ENCODE results near the gene VTCN1. TPM values are rescaled to one million over a fixed set of nuclear protein-coding genes. Genes with fewer than 3 reads are reported as not detected.
A peak's percentile ranks its signal among the peaks of the same experiment; 100 is the strongest.

Gene VTCN1
- polyA plus RNA-seq, 1 donor from 2014 or later, result 2.1 TPM

DNA sequence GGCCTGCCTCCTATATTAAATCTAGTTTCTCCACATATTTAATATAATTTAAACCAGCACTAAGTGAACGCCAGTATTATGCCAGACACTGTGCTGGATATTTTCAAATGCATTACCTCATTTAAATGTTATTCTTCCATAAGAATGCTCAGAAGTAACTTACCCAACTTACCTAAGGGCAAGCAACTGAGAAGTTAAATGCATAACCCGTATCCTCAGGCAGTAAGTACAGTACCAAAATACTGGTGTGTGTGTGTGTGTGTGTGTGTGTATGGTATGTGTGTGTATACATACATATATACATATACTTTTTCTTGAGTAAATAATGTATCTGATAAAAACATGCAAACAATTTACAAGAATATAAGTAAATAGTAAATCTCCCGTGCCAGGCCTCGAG lies 80.2 kb downstream of the VTCN1 start:
- Histone ChIP-seq H3K4me3 (ENCODE audit: low read length) (no peak overlapping the region), H4K20me1 (ENCODE audit: insufficient read depth) (no peaks in the 10 kb centered on the region), H3F3A (ENCODE audit: insufficient read depth, low read length, poor library complexity, severe bottlenecking) (no peaks in the 10 kb centered on the region), H3K27me3 (ENCODE audit: insufficient read depth, low read depth, low read length) (no peaks in the 10 kb centered on the region), H2AFZ (ENCODE audit: low read depth, low read length) (no peak overlapping the region), H3K9me2 (ENCODE audit: insufficient read depth, low read length) (no peaks in the 10 kb centered on the region), H3K9me3 (ENCODE audit: low read length) (no peaks in the 10 kb centered on the region), H3K79me2 (replicated peaks; ENCODE audit: insufficient read depth, low read length) (no peaks in the 10 kb centered on the region), H3K36me3 (ENCODE audit: insufficient read depth, low read length) (no peaks in the 10 kb centered on the region), H3K27ac (ENCODE audit: low read length) (no peak overlapping the region), H3K4me2 (ENCODE audit: low read length) (no peak overlapping the region), H3K9ac (ENCODE audit: low read length) (no peak overlapping the region)
- TF ChIP-seq EZH2 (IDR thresholded peaks at IDR 0.05; ENCODE audit: borderline replicate concordance, insufficient read depth, low read length, poor library complexity, severe bottlenecking), result no peak
- TF ChIP-seq, protein P1, sequence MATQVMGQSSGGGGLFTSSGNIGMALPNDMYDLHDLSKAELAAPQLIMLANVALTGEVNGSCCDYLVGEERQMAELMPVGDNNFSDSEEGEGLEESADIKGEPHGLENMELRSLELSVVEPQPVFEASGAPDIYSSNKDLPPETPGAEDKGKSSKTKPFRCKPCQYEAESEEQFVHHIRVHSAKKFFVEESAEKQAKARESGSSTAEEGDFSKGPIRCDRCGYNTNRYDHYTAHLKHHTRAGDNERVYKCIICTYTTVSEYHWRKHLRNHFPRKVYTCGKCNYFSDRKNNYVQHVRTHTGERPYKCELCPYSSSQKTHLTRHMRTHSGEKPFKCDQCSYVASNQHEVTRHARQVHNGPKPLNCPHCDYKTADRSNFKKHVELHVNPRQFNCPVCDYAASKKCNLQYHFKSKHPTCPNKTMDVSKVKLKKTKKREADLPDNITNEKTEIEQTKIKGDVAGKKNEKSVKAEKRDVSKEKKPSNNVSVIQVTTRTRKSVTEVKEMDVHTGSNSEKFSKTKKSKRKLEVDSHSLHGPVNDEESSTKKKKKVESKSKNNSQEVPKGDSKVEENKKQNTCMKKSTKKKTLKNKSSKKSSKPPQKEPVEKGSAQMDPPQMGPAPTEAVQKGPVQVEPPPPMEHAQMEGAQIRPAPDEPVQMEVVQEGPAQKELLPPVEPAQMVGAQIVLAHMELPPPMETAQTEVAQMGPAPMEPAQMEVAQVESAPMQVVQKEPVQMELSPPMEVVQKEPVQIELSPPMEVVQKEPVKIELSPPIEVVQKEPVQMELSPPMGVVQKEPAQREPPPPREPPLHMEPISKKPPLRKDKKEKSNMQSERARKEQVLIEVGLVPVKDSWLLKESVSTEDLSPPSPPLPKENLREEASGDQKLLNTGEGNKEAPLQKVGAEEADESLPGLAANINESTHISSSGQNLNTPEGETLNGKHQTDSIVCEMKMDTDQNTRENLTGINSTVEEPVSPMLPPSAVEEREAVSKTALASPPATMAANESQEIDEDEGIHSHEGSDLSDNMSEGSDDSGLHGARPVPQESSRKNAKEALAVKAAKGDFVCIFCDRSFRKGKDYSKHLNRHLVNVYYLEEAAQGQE (IDR thresholded peaks at IDR 0.05; ENCODE audit: borderline replicate concordance), result no peak
- TF ChIP-seq, protein P2, sequence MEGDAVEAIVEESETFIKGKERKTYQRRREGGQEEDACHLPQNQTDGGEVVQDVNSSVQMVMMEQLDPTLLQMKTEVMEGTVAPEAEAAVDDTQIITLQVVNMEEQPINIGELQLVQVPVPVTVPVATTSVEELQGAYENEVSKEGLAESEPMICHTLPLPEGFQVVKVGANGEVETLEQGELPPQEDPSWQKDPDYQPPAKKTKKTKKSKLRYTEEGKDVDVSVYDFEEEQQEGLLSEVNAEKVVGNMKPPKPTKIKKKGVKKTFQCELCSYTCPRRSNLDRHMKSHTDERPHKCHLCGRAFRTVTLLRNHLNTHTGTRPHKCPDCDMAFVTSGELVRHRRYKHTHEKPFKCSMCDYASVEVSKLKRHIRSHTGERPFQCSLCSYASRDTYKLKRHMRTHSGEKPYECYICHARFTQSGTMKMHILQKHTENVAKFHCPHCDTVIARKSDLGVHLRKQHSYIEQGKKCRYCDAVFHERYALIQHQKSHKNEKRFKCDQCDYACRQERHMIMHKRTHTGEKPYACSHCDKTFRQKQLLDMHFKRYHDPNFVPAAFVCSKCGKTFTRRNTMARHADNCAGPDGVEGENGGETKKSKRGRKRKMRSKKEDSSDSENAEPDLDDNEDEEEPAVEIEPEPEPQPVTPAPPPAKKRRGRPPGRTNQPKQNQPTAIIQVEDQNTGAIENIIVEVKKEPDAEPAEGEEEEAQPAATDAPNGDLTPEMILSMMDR (IDR thresholded peaks at IDR 0.05; ENCODE audit: poor library complexity, severe bottlenecking), result no peak
- no peak for TF ChIP-seq EP300 (conservative IDR thresholded peaks at IDR 0.05; ENCODE audit: poor library complexity, severe bottlenecking)
- no peak for TF ChIP-seq SMC3 (conservative IDR thresholded peaks at IDR 0.05; ENCODE audit: poor library complexity)
- no peak for TF ChIP-seq RAD21 (conservative IDR thresholded peaks at IDR 0.05)
- TF ChIP-seq MXI1 (conservative IDR thresholded peaks at IDR 0.05; ENCODE audit: poor library complexity, severe bottlenecking), result no peak
- TF ChIP-seq TAF1 (IDR thresholded peaks at IDR 0.05; ENCODE audit: low read depth), result no peak
- no peak for TF ChIP-seq POLR2AphosphoS5 (IDR thresholded peaks at IDR 0.05)

DNA sequence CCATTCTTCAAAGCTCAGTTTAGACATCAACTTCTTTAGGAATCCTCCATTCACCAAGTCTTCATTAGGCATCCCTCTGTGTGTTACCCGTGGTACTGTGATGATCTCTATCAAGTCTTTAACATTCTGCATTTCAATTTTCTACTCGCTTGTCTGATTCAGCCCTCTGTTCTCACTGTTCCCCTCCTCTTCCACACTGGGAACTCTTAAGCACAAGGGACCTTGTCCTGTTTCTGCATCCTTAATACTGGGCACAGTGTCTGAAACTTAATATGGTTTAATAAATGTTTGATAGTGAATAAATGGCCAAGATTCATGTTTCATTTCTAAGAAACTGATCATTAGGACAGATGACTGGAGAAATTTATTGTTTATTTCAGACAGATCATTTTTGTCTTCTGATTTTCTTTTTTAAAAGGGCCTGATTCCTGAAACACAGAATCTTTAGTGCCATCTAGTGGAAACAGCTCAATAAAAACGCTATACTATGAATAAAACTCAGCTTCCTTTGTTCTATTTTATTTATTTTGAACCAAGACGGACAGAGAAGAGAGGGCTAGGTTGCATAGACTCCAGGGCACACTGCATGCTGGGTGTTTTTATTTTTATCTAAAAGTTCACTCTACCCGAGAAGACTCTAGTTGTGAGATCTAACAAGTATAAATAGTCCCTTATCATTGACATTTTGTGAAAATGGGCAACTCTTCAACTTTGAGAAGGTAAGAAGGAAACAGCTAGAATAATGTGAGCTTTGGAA lies 82.2 kb downstream of the VTCN1 start:
- Histone ChIP-seq H3K27me3 (ENCODE audit: insufficient read depth, low read depth, low read length) (no peaks in the 10 kb centered on the region), H3K9ac (ENCODE audit: low read length) (no peak overlapping the region)
- TF ChIP-seq, protein P1 (IDR thresholded peaks at IDR 0.05; ENCODE audit: borderline replicate concordance), result no peak
- TF ChIP-seq, protein P2 (IDR thresholded peaks at IDR 0.05; ENCODE audit: poor library complexity, severe bottlenecking), result peak; percentile 79
- TF ChIP-seq POLR2AphosphoS5 (IDR thresholded peaks at IDR 0.05) (no peak), SMC3 (conservative IDR thresholded peaks at IDR 0.05; ENCODE audit: poor library complexity) (peak; percentile 79), RAD21 (conservative IDR thresholded peaks at IDR 0.05) (peak; percentile 76)

More for the DNA sequence above, 82.2 kb downstream of the VTCN1 start:
- Histone ChIP-seq H3K9me2 (ENCODE audit: insufficient read depth, low read length) (no peaks in the 10 kb centered on the region), H3K36me3 (ENCODE audit: insufficient read depth, low read length) (no peaks in the 10 kb centered on the region), H2AFZ (ENCODE audit: low read depth, low read length) (peak overlapping the region; percentile 67), H3K9me3 (ENCODE audit: low read length) (no peaks in the 10 kb centered on the region), H3F3A (ENCODE audit: insufficient read depth, low read length, poor library complexity, severe bottlenecking) (no peaks in the 10 kb centered on the region), H3K27ac (ENCODE audit: low read length) (peak overlapping the region; percentile 20), H3K79me2 (replicated peaks; ENCODE audit: insufficient read depth, low read length) (no peaks in the 10 kb centered on the region), H4K20me1 (ENCODE audit: insufficient read depth) (no peaks in the 10 kb centered on the region), H3K4me3 (ENCODE audit: low read length) (no peak overlapping the region), H3K4me2 (ENCODE audit: low read length) (no peak overlapping the region)

Measured in neural cell (in vitro differentiated cells).